ENCODE measurements around the gene MATN4.
"Not testable (repeated sequence)": the region's sequence is repeated elsewhere in the genome, so short reads cannot be mapped to it uniquely, and the experiment has no call there.

MATN4 gene, protein sequence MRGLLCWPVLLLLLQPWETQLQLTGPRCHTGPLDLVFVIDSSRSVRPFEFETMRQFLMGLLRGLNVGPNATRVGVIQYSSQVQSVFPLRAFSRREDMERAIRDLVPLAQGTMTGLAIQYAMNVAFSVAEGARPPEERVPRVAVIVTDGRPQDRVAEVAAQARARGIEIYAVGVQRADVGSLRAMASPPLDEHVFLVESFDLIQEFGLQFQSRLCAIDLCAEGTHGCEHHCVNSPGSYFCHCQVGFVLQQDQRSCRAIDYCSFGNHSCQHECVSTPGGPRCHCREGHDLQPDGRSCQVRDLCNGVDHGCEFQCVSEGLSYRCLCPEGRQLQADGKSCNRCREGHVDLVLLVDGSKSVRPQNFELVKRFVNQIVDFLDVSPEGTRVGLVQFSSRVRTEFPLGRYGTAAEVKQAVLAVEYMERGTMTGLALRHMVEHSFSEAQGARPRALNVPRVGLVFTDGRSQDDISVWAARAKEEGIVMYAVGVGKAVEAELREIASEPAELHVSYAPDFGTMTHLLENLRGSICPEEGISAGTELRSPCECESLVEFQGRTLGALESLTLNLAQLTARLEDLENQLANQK

GRCh38 chr20:45308117-45308778 is at the start of gene MATN4:
Gene MATN4, minus strand, starts transcription at chr20:45308299. Its CDS starts 2,717 bp downstream, at chr20:45305582.
- TF ChIP-seq ZFX (IDR thresholded peaks at IDR 0.05) (no peak), CTCF (conservative IDR thresholded peaks at IDR 0.05) (peak; percentile 64)
- H3K27ac ChIP-seq: no peak within 1 kb of the TSS

DNA sequence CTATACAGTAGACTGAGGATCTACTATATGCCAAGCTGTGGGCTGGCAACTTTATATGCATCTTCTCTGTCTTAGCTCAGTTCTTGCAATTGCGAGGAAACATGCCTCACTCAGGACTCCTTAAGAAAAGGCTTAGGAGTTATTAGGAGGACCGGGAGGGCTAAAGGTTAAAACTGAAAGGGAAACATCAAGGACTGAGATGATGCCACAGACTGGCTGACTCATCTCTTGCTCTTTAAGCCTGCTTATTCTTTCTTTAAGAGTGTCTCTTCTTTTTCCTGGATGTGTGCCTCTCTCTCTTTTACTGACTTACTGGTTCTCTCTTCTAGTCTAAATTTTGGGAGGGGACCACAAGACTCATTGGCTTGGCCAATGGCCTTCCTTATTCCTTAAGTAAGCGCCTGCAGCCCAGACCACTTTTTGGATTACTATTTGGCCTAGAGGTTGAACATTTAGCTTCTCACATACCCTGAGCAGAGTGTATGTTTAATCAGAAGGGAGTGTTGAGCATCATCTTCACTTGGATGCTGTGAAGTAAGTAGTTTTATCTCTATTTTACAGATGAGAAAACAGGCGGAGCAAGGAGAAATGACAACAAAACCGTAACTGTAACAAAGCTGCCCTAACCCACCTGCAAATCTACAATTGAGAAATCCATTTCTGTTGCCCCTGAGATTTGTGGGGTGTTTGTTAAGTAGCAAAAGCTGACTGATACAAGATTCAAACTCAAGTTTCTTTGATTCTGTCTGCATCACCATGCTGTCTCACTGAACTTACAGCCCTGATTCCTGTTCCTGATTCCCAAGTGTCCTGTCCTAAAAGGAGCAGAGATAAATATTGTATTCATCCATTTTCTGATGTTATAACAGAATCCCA is 47.3 kb upstream of the MATN4 start:
- no peak overlapping the region for H3K27ac ChIP-seq

DNA sequence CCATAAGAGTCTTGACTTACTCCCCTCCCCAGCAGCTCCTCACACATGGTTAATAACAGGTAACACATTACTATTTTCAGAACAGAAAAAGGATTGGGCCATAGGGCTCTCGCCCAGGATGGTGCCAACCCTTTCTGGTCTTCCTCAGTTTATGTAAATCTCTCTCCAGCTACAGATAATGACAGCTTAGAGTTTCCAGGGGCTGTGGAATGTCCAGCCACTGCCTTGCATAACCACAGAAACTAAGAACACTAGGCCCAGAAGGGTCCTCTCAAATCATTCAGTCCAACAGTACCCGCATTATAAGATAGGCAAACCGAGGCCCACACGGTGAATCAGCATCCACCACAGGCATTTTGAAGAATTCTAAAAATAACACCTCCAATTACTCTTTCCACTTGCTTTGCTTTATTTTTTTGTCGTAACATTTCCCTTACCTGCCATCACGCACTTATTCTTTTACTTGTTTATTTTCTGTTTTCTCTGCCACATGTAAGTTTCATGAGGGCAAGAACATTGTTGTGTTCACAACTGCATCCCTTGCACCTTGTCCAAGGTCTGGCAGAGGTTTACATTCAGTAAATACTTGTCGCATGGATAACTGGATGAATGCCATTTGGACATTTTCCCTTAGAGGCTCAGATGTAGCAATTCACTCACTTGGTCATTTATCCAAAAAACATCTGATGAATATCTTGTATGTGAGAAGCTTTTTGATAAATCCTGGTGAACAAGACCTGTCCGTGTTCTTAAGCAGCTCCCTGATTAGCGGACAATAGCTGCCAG is 46.5 kb upstream of the MATN4 start:
- TF ChIP-seq ZFX (IDR thresholded peaks at IDR 0.05) (no peak), CTCF (conservative IDR thresholded peaks at IDR 0.05) (no peak)

More for the DNA sequence above, 47.3 kb upstream of the MATN4 start:
- no peak for TF ChIP-seq ZFX (IDR thresholded peaks at IDR 0.05)
- no peak for TF ChIP-seq CTCF (conservative IDR thresholded peaks at IDR 0.05)

GRCh38 chr20:45353746-45354145 is 45.6 kb upstream of the MATN4 start:
- no peak for TF ChIP-seq ZFX (IDR thresholded peaks at IDR 0.05)
- no peak for TF ChIP-seq CTCF (conservative IDR thresholded peaks at IDR 0.05)
- no peak overlapping the region for H3K27ac ChIP-seq

More for the DNA sequence above, 46.5 kb upstream of the MATN4 start:
- H3K27ac ChIP-seq: no peak overlapping the region

- TF ChIP-seq ZFX (IDR thresholded peaks at IDR 0.05) (no peak), CTCF (conservative IDR thresholded peaks at IDR 0.05) (no peak)
- H3K27ac ChIP-seq: no peak overlapping the region
Measured at GRCh38 chr20:45352729-45353128, 44.6 kb upstream of the MATN4 start.

DNA sequence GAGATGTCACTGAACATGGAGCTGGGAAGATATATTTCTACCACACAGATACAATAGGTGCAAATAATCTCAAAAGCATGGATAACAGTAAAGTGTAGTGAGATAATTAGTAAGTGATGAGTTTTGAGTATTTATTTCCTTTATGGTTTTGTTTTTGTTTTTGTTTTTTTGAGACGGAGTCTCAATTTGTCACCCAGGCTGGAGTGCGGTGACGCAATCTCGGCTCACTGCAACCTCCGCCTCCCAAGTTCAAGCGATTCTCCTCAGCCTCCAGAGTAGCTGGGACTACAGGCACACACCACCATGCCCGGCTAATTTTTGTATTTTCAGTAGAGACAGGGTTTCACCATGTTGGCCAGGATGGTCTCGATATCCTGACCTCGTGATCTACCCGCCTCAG is 42.7 kb upstream of the MATN4 start:
- H3K27ac ChIP-seq: not testable (repeated sequence)

- no peak overlapping the region for H3K27ac ChIP-seq
- TF ChIP-seq ZFX (IDR thresholded peaks at IDR 0.05): no peak
- no peak for TF ChIP-seq CTCF (conservative IDR thresholded peaks at IDR 0.05)
Measured at GRCh38 chr20:45350217-45350616, 42.1 kb upstream of the MATN4 start.

Data from C4-2B (cell line).